Hepatocyte (in vitro differentiated cells): ENCODE measurements around the gene TSPAN31. TPM values are rescaled to one million over a fixed set of nuclear protein-coding genes. Genes with fewer than 3 reads are reported as not detected.

ENCODE experiments used
- DNase-seq: peaks from one replicate; pipeline ENCODE4 v3.0.0-alpha.2; 2016; ENCODE audit warnings: low spot score
- H2AFZ ChIP-seq: fragments of 200-600 bp; sonication (generic); 2 replicates; pipeline ENCODE4 v1.6.0; 2016; ENCODE audit warnings: antibody characterized with exemption, mild to moderate bottlenecking
- H3K27ac ChIP-seq: fragments of 200-600 bp; sonication (generic); 2 replicates; pipeline ENCODE4 v1.5.1; 2016; ENCODE audit warnings: mild to moderate bottlenecking
- H3K27me3 ChIP-seq: fragments of 200-600 bp; sonication (generic); 2 replicates; pipeline ENCODE4 v1.6.1; 2016
- H3K36me3 ChIP-seq: fragments of 200-600 bp; sonication (generic); replicated peaks from 2 replicates; pipeline ENCODE4 v1.5.1; 2016; ENCODE audit warnings: low read depth; ENCODE audit not compliant: insufficient read depth
- H3K4me1 ChIP-seq: fragments of 200-600 bp; sonication (generic); 2 replicates; pipeline ENCODE4 v1.5.1; 2016; ENCODE audit warnings: mild to moderate bottlenecking, moderate library complexity; ENCODE audit not compliant: insufficient read depth
- H3K4me2 ChIP-seq: fragments of 200-600 bp; sonication (generic); 2 replicates; pipeline ENCODE4 v1.6.0; 2016
- H3K4me3 ChIP-seq: fragments of 200-600 bp; sonication (generic); 2 replicates; pipeline ENCODE4 v1.5.1; 2016; ENCODE audit warnings: mild to moderate bottlenecking
- H3K79me2 ChIP-seq: fragments of 200-600 bp; sonication (generic); 2 replicates; pipeline ENCODE4 v1.6.0; 2017; ENCODE audit warnings: mild to moderate bottlenecking
- H3K9me2 ChIP-seq: fragments of 200-600 bp; sonication (generic); replicated peaks from 2 replicates; pipeline ENCODE4 v1.6.0; 2017; ENCODE audit warnings: mild to moderate bottlenecking; ENCODE audit not compliant: insufficient read depth
- H3K9me3 ChIP-seq: fragments of 200-600 bp; sonication (generic); 2 replicates; pipeline ENCODE4 v1.5.1; 2016; ENCODE audit warnings: low read depth, mild to moderate bottlenecking
- H4K20me1 ChIP-seq: fragments of 200-600 bp; sonication (generic); 2 replicates; pipeline ENCODE4 v1.6.0; 2016; ENCODE audit warnings: mild to moderate bottlenecking; ENCODE audit not compliant: insufficient read depth, poor library complexity, severe bottlenecking
- EZH2 ChIP-seq: fragments of 200-600 bp; sonication (generic); IDR thresholded peaks from 2 replicates; pipeline ENCODE4 v1.6.1; 2016; ENCODE audit warnings: antibody characterized with exemption, mild to moderate bottlenecking, borderline replicate concordance
- EZH2phosphoT487 ChIP-seq: fragments of 200-600 bp; sonication (generic); IDR thresholded peaks from one replicate; pipeline ENCODE4 v1.6.1; 2018; ENCODE audit warnings: antibody characterized with exemption, mild to moderate bottlenecking, low read depth, moderate library complexity; ENCODE audit not compliant: unreplicated experiment, severe bottlenecking
- WGBS: methylation state at CpG from one replicate; pipeline ENCODE4 v1.1.6; 2016; ENCODE audit warnings: low lambda C conversion rate; ENCODE audit errors: missing lambda C conversion rate; 5-methylcytosine and 5-hydroxymethylcytosine counted together
- polyA plus RNA-seq: library from polyadenylated mRNA; unstranded; fragments of >200 nt; fragmentation: Nextera tagmentation; extraction: Ambion mirVana; gene quantifications from 2 replicates; pipeline ENCODE4 v1.2.1, GENCODE V29; 2016
- total RNA-seq: library from RNA; depleted of rRNA; stranded (reverse); fragments of >200 nt; gene quantifications from 2 replicates; pipeline ENCODE4 v1.2.3, GENCODE V29; 2014
- TF ChIP-seq, protein P1 (sequence below): fragments of 200-600 bp; sonication (generic); IDR thresholded peaks from 2 replicates; pipeline ENCODE4 v1.5.1; 2016; ENCODE audit warnings: antibody characterized with exemption, mild to moderate bottlenecking; ENCODE audit not compliant: poor library complexity

The TSPAN31 gene
- total and polyA plus RNA-seq, 2 experiments from 2014 or later: 69.2 to 81.3 TPM

DNA sequence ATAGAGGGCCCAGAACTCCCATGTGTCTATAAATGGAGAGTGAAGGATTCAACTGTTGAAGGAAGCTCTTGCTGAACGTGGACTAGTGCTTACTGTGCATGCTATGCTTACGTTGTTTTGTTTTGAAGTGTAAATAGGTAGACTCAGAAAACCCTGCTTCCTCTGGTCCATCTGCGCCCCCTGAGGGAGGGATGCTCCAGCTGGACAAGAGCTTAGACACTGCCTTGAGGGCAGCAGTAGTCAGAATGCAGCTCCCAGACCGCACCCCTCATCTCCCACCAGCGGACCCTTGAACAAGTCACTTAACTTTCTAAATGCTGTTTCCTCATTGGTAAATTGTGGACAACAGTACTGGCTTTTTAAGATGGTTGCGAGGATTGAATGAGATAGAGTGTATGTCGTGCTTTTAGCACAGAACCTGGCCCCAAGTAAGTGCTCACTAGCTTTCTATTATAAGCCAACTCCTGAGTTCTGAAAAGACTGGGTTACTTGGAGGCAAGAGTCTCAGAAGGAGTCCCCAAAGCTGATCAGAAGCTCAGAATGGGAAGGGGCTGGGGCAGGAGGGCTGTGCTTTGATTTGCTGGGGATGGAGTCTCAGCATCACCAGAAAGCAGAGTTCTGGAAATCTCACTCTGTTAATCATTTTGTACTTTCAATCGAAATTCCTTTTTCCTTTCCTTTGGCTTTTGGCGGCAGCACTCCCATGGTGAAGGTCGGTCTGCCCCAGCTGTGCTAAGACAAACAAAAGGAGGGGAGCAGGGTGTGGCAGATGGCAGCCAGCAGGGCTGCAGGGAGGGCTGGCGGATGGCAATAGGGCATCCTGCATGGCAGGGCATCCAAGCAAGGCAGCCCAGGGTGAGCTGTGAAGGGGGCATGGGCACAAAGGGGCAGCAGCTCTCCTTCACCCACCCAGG, 21.9 kb upstream of the TSPAN31 start:
- Histone ChIP-seq H3K4me1 (peaks cover 6% of the 10 kb centered on the region), H2AFZ (no peak overlapping the region), H3K4me2 (no peak overlapping the region), H3K27me3 (peaks cover 39% of the 10 kb centered on the region), H4K20me1 (no peaks in the 10 kb centered on the region), H3K27ac (no peak overlapping the region), H3K79me2 (no peaks in the 10 kb centered on the region), H3K9me3 (no peaks in the 10 kb centered on the region), H3K9me2 (no peaks in the 10 kb centered on the region), H3K36me3 (no peaks in the 10 kb centered on the region), H3K4me3 (no peak overlapping the region)
- TF ChIP-seq EZH2 (no peak), EZH2phosphoT487 (no peak)
- TF ChIP-seq, protein P1, sequence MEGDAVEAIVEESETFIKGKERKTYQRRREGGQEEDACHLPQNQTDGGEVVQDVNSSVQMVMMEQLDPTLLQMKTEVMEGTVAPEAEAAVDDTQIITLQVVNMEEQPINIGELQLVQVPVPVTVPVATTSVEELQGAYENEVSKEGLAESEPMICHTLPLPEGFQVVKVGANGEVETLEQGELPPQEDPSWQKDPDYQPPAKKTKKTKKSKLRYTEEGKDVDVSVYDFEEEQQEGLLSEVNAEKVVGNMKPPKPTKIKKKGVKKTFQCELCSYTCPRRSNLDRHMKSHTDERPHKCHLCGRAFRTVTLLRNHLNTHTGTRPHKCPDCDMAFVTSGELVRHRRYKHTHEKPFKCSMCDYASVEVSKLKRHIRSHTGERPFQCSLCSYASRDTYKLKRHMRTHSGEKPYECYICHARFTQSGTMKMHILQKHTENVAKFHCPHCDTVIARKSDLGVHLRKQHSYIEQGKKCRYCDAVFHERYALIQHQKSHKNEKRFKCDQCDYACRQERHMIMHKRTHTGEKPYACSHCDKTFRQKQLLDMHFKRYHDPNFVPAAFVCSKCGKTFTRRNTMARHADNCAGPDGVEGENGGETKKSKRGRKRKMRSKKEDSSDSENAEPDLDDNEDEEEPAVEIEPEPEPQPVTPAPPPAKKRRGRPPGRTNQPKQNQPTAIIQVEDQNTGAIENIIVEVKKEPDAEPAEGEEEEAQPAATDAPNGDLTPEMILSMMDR: no peak
- DNase-seq: peak; percentile 2
- WGBS: 76% methylated on average over 11 of the region's 11 CpGs

DNA sequence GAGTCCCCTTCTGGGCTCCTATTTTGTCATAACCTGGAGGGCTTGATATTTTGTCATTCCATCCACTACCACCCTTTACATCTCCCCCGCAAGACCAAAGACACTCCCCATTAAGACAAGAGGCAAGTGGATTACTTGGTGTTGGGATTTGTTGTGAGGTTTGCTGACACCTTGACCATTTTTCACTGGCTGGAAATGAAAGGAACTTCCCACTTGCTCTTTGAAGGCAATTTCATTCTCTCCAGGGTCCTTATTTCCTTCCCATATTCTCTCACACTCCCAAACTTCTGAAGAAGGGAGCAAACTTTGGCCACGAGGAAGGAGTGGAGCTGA, 21.2 kb upstream of the TSPAN31 start:
- Histone ChIP-seq H4K20me1 (no peaks in the 10 kb centered on the region), H3K4me2 (no peak overlapping the region), H3K4me1 (peaks cover 6% of the 10 kb centered on the region), H3K4me3 (no peak overlapping the region), H3K36me3 (no peaks in the 10 kb centered on the region), H3K9me2 (no peaks in the 10 kb centered on the region), H3K27ac (no peak overlapping the region), H2AFZ (no peak overlapping the region), H3K27me3 (peaks cover 45% of the 10 kb centered on the region), H3K9me3 (no peaks in the 10 kb centered on the region), H3K79me2 (no peaks in the 10 kb centered on the region)
- 70% methylated on average over 2 of the region's 2 CpGs for WGBS
- no peak for DNase-seq
- no peak for TF ChIP-seq EZH2phosphoT487
- TF ChIP-seq, protein P1: no peak
- no peak for TF ChIP-seq EZH2

DNA sequence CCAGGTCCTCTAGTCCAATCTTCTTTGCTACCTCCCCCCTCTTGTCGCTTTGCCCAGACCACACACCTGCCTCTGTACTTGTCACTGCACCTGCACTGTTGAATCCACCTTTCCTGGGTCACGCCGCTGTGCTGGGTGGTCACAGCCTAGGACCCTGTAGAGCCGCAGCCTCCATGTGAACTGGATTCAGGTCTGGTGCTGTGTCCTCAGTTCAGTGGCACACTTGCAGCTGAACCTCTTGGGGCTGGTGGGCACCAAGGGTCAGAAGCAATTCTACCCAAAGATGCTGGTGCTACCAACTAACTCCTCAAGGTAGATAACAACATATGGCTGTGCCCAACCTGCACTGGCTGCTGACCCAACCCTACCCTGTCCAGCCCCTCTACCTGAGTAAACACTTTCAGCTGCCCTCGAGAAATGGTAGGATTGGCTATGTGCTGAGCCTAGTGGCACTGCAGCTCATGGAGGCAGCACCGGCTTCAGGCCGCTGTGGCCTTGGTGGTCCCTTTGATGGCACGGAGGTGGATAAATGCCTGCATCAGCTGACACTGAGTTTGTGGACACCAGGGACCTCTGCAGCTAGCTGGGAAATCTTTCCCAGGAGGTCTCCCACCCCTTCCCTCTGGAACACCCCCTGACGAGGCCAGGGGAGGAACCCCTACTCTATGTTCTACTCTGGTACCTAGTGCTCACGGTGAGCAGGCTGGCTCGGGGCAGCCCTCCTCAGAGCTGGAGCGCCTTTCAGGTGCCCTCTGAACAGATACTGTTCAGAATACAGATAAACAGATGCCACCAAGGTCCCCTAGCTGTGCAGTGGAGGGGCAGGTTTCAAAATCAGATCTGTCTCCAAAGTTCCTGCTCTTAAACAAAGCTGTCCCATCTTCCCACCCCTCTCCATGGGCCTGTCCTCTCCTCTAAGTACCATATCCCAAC, 20.6 kb upstream of the TSPAN31 start:
- Histone ChIP-seq H3K79me2 (no peaks in the 10 kb centered on the region), H3K27me3 (peaks cover 49% of the 10 kb centered on the region), H3K27ac (no peak overlapping the region), H2AFZ (no peak overlapping the region), H3K9me3 (no peaks in the 10 kb centered on the region), H3K4me3 (no peak overlapping the region), H3K36me3 (no peaks in the 10 kb centered on the region), H4K20me1 (no peaks in the 10 kb centered on the region), H3K4me2 (no peak overlapping the region), H3K4me1 (peaks cover 6% of the 10 kb centered on the region), H3K9me2 (no peaks in the 10 kb centered on the region)
- TF ChIP-seq, protein P1: no peak
- TF ChIP-seq EZH2phosphoT487 (no peak), EZH2 (no peak)
- DNase-seq: peak; percentile 1
- WGBS: 83% methylated on average over 12 of the region's 12 CpGs
